SK-N-SH treated with all-trans-retinoic acid at 6 μM for 48 hours (cell line): Measurements from ENCODE around the gene DENND5A.
"Not testable (repeated sequence)": the region's sequence is repeated elsewhere in the genome, so short reads cannot be mapped to it uniquely, and the experiment has no call there.

ENCODE experiments used
- ATAC-seq: fragments of 200-7000 bp; cut with Tn5 transposase; 3 replicates; pipeline ENCODE4 v1.9.1; 2020; ENCODE audit warnings: mild to moderate bottlenecking, moderate library complexity
- ARNTL ChIP-seq: fragments of 450-650 bp; formaldehyde crosslinking; IDR thresholded peaks from 2 replicates; pipeline ENCODE4 v1.5.0; 2020; ENCODE audit warnings: low read depth, mild to moderate bottlenecking, moderate library complexity, borderline replicate concordance
- BACH2 ChIP-seq: fragments of 250-450 bp; sonication (Bioruptor Pico); IDR thresholded peaks from 2 replicates; pipeline ENCODE4 v1.9.0; 2021; ENCODE audit warnings: mild to moderate bottlenecking, borderline replicate concordance
- CSDC2 ChIP-seq: fragments of 250-450 bp; sonication (Bioruptor Pico); IDR thresholded peaks from 2 replicates; pipeline ENCODE4 v1.5.0; 2020; ENCODE audit warnings: mild to moderate bottlenecking, moderate library complexity
- ESRRG ChIP-seq: fragments of 250-450 bp; sonication (Bioruptor Pico); IDR thresholded peaks from 2 replicates; pipeline ENCODE4 v1.6.1; 2021; ENCODE audit warnings: mild to moderate bottlenecking
- GLIS3 ChIP-seq: fragments of 250-450 bp; sonication (Bioruptor Pico); IDR thresholded peaks from 2 replicates; pipeline ENCODE4 v1.5.0; 2020; ENCODE audit warnings: mild to moderate bottlenecking, moderate library complexity
- ISL1 ChIP-seq: fragments of 250-450 bp; sonication (Bioruptor Pico); IDR thresholded peaks from 2 replicates; pipeline ENCODE4 v2.1.2; 2022; ENCODE audit warnings: mild to moderate bottlenecking, moderate library complexity
- OSR1 ChIP-seq: fragments of 250-450 bp; sonication (Bioruptor Pico); IDR thresholded peaks from 2 replicates; pipeline ENCODE4 v1.8.0; 2022; ENCODE audit warnings: moderate library complexity, mild to moderate bottlenecking, inconsistent platforms
- PATZ1 ChIP-seq: fragments of 250-450 bp; sonication (Bioruptor Pico); IDR thresholded peaks from 2 replicates; pipeline ENCODE4 v1.8.0; 2020; ENCODE audit warnings: mild to moderate bottlenecking, moderate library complexity, borderline replicate concordance
- PPARA ChIP-seq: fragments of 250-450 bp; sonication (Bioruptor Pico); IDR thresholded peaks from 2 replicates; pipeline ENCODE4 v1.5.0; 2020; ENCODE audit warnings: mild to moderate bottlenecking, borderline replicate concordance
- RARB ChIP-seq: fragments of 250-450 bp; sonication (Bioruptor Pico); IDR thresholded peaks from 2 replicates; pipeline ENCODE4 v1.8.0; 2021; ENCODE audit warnings: mild to moderate bottlenecking, moderate library complexity
- SNAI2 ChIP-seq: fragments of 250-450 bp; sonication (Bioruptor Pico); IDR thresholded peaks from 2 replicates; pipeline ENCODE4 v1.5.0; 2020; ENCODE audit warnings: mild to moderate bottlenecking, moderate library complexity
- TCF4 ChIP-seq: fragments of 250-450 bp; sonication (Bioruptor Pico); IDR thresholded peaks from 2 replicates; pipeline ENCODE4 v1.8.0; 2021; ENCODE audit warnings: mild to moderate bottlenecking, moderate library complexity, borderline replicate concordance
- TOX ChIP-seq: fragments of 250-450 bp; sonication (Bioruptor Pico); IDR thresholded peaks from 2 replicates; pipeline ENCODE4 v1.8.0; 2021; ENCODE audit warnings: mild to moderate bottlenecking, moderate library complexity, borderline replicate concordance
- ZC3H10 ChIP-seq: fragments of 250-450 bp; sonication (Bioruptor Pico); IDR thresholded peaks from 2 replicates; pipeline ENCODE4 v1.5.1; 2021; ENCODE audit warnings: mild to moderate bottlenecking, moderate library complexity
- ZFP3 ChIP-seq: fragments of 250-450 bp; sonication (Bioruptor Pico); IDR thresholded peaks from 2 replicates; pipeline ENCODE4 v1.5.0; 2020; ENCODE audit warnings: mild to moderate bottlenecking, moderate library complexity
- ZFP30 ChIP-seq: fragments of 450-650 bp; formaldehyde crosslinking; IDR thresholded peaks from 2 replicates; pipeline ENCODE4 v1.5.0; 2022; ENCODE audit warnings: mild to moderate bottlenecking, moderate library complexity
- ZNF565 ChIP-seq: fragments of 450-650 bp; formaldehyde crosslinking; conservative IDR thresholded peaks from 2 replicates; pipeline ENCODE4 v1.5.0; 2020; ENCODE audit warnings: low read depth, mild to moderate bottlenecking, moderate library complexity
- ZNF70 ChIP-seq: fragments of 450-650 bp; formaldehyde crosslinking; IDR thresholded peaks from 2 replicates; pipeline ENCODE4 v1.5.0; 2020; ENCODE audit warnings: mild to moderate bottlenecking, moderate library complexity
- ZNF8 ChIP-seq: fragments of 450-650 bp; formaldehyde crosslinking; IDR thresholded peaks from 2 replicates; pipeline ENCODE4 v1.5.0; 2020; ENCODE audit warnings: mild to moderate bottlenecking, moderate library complexity
- TF ChIP-seq, protein P1 (sequence below): fragments of 250-450 bp; sonication (Bioruptor Pico); IDR thresholded peaks from 2 replicates; pipeline ENCODE4 v1.5.1; 2021; ENCODE audit warnings: mild to moderate bottlenecking, moderate library complexity
- TF ChIP-seq, protein P2 (sequence below): fragments of 250-450 bp; sonication (Bioruptor Pico); IDR thresholded peaks from 2 replicates; pipeline ENCODE4 v1.5.0; 2020; ENCODE audit warnings: mild to moderate bottlenecking, moderate library complexity
- TF ChIP-seq, protein P3 (sequence below): fragments of 250-450 bp; sonication (Bioruptor Pico); IDR thresholded peaks from 2 replicates; pipeline ENCODE4 v1.5.1; 2020; ENCODE audit warnings: low read depth, mild to moderate bottlenecking, moderate library complexity
- TF ChIP-seq, protein P4 (sequence below): fragments of 250-450 bp; sonication (Bioruptor Pico); IDR thresholded peaks from 2 replicates; pipeline ENCODE4 v1.8.0; 2021; ENCODE audit warnings: low read depth, mild to moderate bottlenecking, moderate library complexity, borderline replicate concordance

DENND5A gene

DNA sequence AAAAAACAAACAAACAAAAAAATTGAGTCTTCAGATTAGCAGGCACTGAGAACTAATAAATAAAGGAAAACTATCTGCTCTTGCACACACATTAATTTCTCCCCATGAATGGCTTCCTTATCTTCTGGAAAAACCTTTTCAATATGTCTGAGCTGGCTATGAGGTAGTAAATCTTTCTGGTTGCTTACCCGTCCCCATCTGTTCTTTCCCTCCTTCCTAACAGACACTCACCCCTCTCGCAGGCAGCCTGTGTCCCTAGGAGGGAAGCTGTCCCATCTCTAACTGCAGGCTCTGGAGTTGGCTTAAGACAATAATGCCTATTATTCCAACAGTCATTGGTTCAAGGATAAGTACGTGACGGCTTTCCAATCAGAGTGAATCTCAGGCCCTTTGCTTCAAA lies 165.5 kb downstream of the DENND5A start:
- TF ChIP-seq ZNF70, result no peak
- no peak for TF ChIP-seq RARB
- TF ChIP-seq ZC3H10 (CRISPR knock-in tag), result no peak
- TF ChIP-seq, protein P1, sequence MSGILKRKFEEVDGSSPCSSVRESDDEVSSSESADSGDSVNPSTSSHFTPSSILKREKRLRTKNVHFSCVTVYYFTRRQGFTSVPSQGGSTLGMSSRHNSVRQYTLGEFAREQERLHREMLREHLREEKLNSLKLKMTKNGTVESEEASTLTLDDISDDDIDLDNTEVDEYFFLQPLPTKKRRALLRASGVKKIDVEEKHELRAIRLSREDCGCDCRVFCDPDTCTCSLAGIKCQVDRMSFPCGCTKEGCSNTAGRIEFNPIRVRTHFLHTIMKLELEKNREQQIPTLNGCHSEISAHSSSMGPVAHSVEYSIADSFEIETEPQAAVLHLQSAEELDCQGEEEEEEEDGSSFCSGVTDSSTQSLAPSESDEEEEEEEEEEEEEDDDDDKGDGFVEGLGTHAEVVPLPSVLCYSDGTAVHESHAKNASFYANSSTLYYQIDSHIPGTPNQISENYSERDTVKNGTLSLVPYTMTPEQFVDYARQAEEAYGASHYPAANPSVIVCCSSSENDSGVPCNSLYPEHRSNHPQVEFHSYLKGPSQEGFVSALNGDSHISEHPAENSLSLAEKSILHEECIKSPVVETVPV, result no peak
- TF ChIP-seq, protein P2, sequence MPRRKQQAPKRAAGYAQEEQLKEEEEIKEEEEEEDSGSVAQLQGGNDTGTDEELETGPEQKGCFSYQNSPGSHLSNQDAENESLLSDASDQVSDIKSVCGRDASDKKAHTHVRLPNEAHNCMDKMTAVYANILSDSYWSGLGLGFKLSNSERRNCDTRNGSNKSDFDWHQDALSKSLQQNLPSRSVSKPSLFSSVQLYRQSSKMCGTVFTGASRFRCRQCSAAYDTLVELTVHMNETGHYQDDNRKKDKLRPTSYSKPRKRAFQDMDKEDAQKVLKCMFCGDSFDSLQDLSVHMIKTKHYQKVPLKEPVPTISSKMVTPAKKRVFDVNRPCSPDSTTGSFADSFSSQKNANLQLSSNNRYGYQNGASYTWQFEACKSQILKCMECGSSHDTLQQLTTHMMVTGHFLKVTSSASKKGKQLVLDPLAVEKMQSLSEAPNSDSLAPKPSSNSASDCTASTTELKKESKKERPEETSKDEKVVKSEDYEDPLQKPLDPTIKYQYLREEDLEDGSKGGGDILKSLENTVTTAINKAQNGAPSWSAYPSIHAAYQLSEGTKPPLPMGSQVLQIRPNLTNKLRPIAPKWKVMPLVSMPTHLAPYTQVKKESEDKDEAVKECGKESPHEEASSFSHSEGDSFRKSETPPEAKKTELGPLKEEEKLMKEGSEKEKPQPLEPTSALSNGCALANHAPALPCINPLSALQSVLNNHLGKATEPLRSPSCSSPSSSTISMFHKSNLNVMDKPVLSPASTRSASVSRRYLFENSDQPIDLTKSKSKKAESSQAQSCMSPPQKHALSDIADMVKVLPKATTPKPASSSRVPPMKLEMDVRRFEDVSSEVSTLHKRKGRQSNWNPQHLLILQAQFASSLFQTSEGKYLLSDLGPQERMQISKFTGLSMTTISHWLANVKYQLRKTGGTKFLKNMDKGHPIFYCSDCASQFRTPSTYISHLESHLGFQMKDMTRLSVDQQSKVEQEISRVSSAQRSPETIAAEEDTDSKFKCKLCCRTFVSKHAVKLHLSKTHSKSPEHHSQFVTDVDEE (CRISPR knock-in tag), result no peak
- no peak for TF ChIP-seq ZFP30 (CRISPR knock-in tag)
- no peak for TF ChIP-seq CSDC2 (CRISPR knock-in tag)
- no peak for ATAC-seq

DNA sequence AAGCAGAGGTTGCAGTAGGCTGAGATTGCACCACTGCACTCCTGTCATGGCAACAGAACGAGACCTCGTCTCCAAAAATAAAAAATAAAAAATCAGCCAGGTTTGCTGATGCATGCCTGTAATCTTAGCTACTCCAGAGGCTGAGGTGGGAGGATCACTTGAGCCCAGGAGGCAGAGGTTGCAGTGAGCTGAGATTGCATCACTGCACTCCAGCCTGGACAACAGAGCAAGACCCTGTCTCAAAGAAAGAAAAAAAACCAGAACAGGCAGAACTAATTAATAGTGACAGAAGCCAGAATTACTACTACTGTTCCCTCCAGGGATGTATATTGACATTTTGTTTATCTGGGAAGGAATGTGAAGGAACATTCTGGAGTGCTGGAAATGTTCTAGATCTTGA lies 166.7 kb downstream of the DENND5A start:
- not testable (repeated sequence) for ATAC-seq

GRCh38 chr11:9097186-9097943 lies 167.8 kb downstream of the DENND5A start:
- not testable (repeated sequence) for ATAC-seq

DNA sequence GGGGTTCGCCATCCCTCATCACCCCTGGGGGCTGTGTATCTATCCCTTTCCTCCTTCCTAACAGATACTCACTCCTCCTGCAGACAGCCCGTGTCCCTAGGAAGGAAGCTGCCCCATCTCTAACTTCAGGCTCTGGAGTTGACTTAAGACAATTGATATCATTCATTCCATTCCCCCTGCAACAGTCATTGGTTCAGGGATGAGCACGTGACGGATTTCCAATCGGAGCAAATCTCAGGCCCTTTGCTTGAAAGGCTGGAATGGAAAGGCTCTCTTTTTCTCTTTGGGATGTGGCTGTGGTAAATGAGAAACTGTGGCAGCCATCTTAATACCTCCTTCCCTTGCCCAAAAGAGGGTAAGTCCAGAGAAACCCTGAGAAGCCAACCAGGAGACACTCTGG lies 168.7 kb downstream of the DENND5A start:
- TF ChIP-seq OSR1 (CRISPR knock-in tag), result no peak
- no peak for TF ChIP-seq ZFP3 (CRISPR knock-in tag)
- TF ChIP-seq TOX (CRISPR knock-in tag), result no peak
- no peak for TF ChIP-seq ZNF8
- TF ChIP-seq, all 23 proteins: peak for 0
- ATAC-seq, result no peak

DNA sequence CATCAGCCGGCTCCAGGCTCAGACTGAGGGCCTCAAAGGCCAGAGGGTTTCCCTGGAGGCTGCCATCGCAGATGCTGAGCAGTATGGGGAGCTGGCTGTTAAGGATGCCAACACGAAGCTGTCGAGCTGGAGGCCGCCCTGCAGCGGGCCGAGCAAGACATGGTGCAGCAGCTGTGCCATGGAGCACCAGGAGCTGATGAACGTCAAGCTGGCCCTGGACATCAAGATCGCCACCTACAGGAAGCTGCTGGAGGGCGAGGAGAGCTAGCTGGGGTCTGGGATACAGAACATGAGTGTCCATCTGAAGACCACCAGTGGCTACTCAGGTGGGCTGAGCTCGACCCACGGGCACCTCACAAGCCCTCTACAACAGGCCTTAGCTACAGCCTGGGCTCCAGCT lies 169.7 kb downstream of the DENND5A start:
- ATAC-seq, result no peak
- TF ChIP-seq TCF4 (CRISPR knock-in tag) (no peak), PATZ1 (no peak), BACH2 (CRISPR knock-in tag) (no peak), ZFP3 (CRISPR knock-in tag) (no peak), GLIS3 (CRISPR knock-in tag) (no peak), ISL1 (no peak), PPARA (no peak), ZNF8 (no peak), ARNTL (no peak), ZFP30 (CRISPR knock-in tag) (no peak), OSR1 (CRISPR knock-in tag) (no peak), ZNF565 (CRISPR knock-in tag) (no peak), ESRRG (no peak), RARB (no peak), SNAI2 (CRISPR knock-in tag) (no peak), ZC3H10 (CRISPR knock-in tag) (no peak), TOX (CRISPR knock-in tag) (no peak)
- TF ChIP-seq, protein P3, sequence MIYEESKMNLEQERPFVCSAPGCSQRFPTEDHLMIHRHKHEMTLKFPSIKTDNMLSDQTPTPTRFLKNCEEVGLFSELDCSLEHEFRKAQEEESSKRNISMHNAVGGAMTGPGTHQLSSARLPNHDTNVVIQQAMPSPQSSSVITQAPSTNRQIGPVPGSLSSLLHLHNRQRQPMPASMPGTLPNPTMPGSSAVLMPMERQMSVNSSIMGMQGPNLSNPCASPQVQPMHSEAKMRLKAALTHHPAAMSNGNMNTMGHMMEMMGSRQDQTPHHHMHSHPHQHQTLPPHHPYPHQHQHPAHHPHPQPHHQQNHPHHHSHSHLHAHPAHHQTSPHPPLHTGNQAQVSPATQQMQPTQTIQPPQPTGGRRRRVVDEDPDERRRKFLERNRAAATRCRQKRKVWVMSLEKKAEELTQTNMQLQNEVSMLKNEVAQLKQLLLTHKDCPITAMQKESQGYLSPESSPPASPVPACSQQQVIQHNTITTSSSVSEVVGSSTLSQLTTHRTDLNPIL, result no peak
- TF ChIP-seq, protein P4, sequence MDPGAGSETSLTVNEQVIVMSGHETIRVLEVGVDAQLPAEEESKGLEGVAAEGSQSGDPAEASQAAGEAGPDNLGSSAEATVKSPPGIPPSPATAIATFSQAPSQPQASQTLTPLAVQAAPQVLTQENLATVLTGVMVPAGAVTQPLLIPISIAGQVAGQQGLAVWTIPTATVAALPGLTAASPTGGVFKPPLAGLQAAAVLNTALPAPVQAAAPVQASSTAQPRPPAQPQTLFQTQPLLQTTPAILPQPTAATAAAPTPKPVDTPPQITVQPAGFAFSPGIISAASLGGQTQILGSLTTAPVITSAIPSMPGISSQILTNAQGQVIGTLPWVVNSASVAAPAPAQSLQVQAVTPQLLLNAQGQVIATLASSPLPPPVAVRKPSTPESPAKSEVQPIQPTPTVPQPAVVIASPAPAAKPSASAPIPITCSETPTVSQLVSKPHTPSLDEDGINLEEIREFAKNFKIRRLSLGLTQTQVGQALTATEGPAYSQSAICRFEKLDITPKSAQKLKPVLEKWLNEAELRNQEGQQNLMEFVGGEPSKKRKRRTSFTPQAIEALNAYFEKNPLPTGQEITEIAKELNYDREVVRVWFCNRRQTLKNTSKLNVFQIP (CRISPR knock-in tag), result no peak
- TF ChIP-seq, protein P2 (CRISPR knock-in tag), result no peak
